K562 (cell line): ENCODE measurements around the gene ZDHHC8. TPM values are rescaled to one million over a fixed set of nuclear protein-coding genes. Genes with fewer than 3 reads are reported as not detected.

Experiments
- ATAC-seq: fragments of 200-7000 bp; cut with Tn5 transposase; 3 replicates; pipeline ENCODE4 v1.9.1; 2020; ENCODE audit warnings: moderate library complexity
- BruUV-seq: library from RNA; stranded (reverse); fragments of 400-500 nt; replicated peaks from 2 replicates; lab custom pipeline; 2021; lab: Mats Ljungman, UMichigan
- CTCF ChIA-PET: fragments of 300-600 bp; formaldehyde crosslinking; extraction: SDS; loops from one replicate; lab custom pipeline; 2021; ENCODE audit warnings: low intra/inter-chr PET ratio; lab: Yijun Ruan, JAX
- POLR2A ChIA-PET: fragments of 300-600, 350-650 bp; sonication (Branson Sonifier 250); formaldehyde crosslinking; extraction: SDS; loops from one replicate; lab custom pipeline; 2021; ENCODE audit warnings: antibody characterized with exemption, inconsistent platforms; lab: Yijun Ruan, JAX
- DNase-seq, 4 experiments: peaks; one replicate each; pipeline versions ENCODE4 v3.0.0 to v3.0.0-alpha.2; 2011 to 2018; ENCODE audit warnings: low spot score in 3 of 4, mixed read lengths in 3 of 4; ENCODE audit errors: extremely low read depth in 1 of 4
- FAIRE-seq: peaks from 2 replicates; lab custom pipeline; 2011; peaks lifted over from hg19 to GRCh38; lab: Jason Lieb, UNC
- H2AFZ ChIP-seq: 2 replicates; pipeline ENCODE4 v1.6.0; 2011; ENCODE audit warnings: low read depth, low read length, control low read depth, inconsistent platforms
- H3K27ac ChIP-seq: fragments of 200-600 bp; 3 replicates; pipeline ENCODE4 v1.8.0; 2011; ENCODE audit warnings: low read depth, mild to moderate bottlenecking, control low read depth, inconsistent platforms, low read length, moderate library complexity, mixed read lengths; ENCODE audit errors: extremely low read depth
- H3K27me3 ChIP-seq, 2 experiments: fragments of 300-600 bp in 1 of 2; 2 replicates in 1 of 2; 3 replicates in 1 of 2; pipeline versions ENCODE4 v1.6.0 to v1.8.0; 2011; ENCODE audit warnings: inconsistent platforms in 2 of 2, low read length in 2 of 2, mild to moderate bottlenecking in 1 of 2, mixed read lengths in 1 of 2, moderate library complexity in 1 of 2; ENCODE audit not compliant: control insufficient read depth in 2 of 2, insufficient read depth in 2 of 2
- H3K36me3 ChIP-seq: fragments of 300-600 bp; 3 replicates; pipeline ENCODE4 v1.8.0; 2011; ENCODE audit warnings: mild to moderate bottlenecking, low read length, inconsistent platforms; ENCODE audit not compliant: control insufficient read depth, insufficient read depth
- H3K4me1 ChIP-seq, 2 experiments: fragments of 200-600 bp in 1 of 2; replicated peaks in 1 of 2; 2 replicates in 1 of 2; 3 replicates in 1 of 2; pipeline versions ENCODE4 v1.5.1 to v1.8.0; 2011; ENCODE audit warnings: inconsistent platforms in 2 of 2, low read length in 2 of 2, mild to moderate bottlenecking in 1 of 2, mixed read lengths in 1 of 2, moderate library complexity in 1 of 2; ENCODE audit not compliant: control insufficient read depth in 2 of 2, insufficient read depth in 2 of 2
- H3K4me2 ChIP-seq: 2 replicates; pipeline ENCODE4 v1.6.1; 2011; ENCODE audit warnings: low read length, control low read depth, inconsistent platforms, mixed read lengths; ENCODE audit not compliant: insufficient read depth
- H3K4me3 ChIP-seq: fragments of 200-600 bp; sonication (generic), shearing (Covaris generic); 2 replicates; pipeline ENCODE4 v1.5.1; 2016; ENCODE audit warnings: control low read depth, inconsistent platforms
- H3K79me2 ChIP-seq: fragments of 200-600 bp; 3 replicates; pipeline ENCODE4 v1.8.0; 2011; ENCODE audit warnings: low read length, inconsistent platforms; ENCODE audit not compliant: control insufficient read depth, insufficient read depth
- H3K9ac ChIP-seq, 2 experiments: 2 replicates each; pipeline versions ENCODE4 v1.6.0 to v1.6.1; 2011; ENCODE audit warnings: low read depth in 2 of 2, low read length in 2 of 2, control low read depth in 1 of 2, inconsistent platforms in 1 of 2, mild to moderate bottlenecking in 1 of 2, mixed read lengths in 1 of 2; ENCODE audit not compliant: insufficient read depth in 1 of 2
- H3K9me1 ChIP-seq: one replicate; pipeline ENCODE4 v1.6.0; 2011; ENCODE audit warnings: inconsistent platforms, mild to moderate bottlenecking, low read length, moderate library complexity; ENCODE audit not compliant: control insufficient read depth, insufficient read depth
- H3K9me3 ChIP-seq: replicated peaks from 2 replicates; pipeline ENCODE4 v1.5.1; 2011; ENCODE audit warnings: low read depth, low read length, inconsistent platforms; ENCODE audit not compliant: control insufficient read depth, insufficient read depth
- H4K20me1 ChIP-seq: replicated peaks from 2 replicates; pipeline ENCODE4 v1.6.1; 2011; ENCODE audit warnings: low read length, inconsistent platforms, mixed read lengths; ENCODE audit not compliant: control insufficient read depth, insufficient read depth
- EGR1 ChIP-seq: fragments of 450-650 bp; conservative IDR thresholded peaks from 2 replicates; pipeline ENCODE4 v1.6.1; 2017; ENCODE audit warnings: mild to moderate bottlenecking
- ELF1 ChIP-seq: fragments of 200-800 bp; sonication (Bioruptor generic); IDR thresholded peaks from 2 replicates; pipeline ENCODE4 v1.6.1; 2016; ENCODE audit warnings: missing genetic modification characterization, missing compliant biosample characterization
- ETV6 ChIP-seq, 3 experiments: fragments of 150-350 bp in 1 of 3; sonication (generic) in 1 of 3; formaldehyde crosslinking in 1 of 3; IDR thresholded peaks; 2 replicates each; pipeline versions ENCODE4 v1.6.1 to v1.8.0; 2014 to 2022; ENCODE audit warnings: borderline replicate concordance in 2 of 3, low read depth in 2 of 3, antibody characterized with exemption in 1 of 3, low read length in 1 of 3, mild to moderate bottlenecking in 1 of 3, missing genetic modification reagents in 1 of 3
- FOXK2 ChIP-seq, 2 experiments: fragments of 450-650 bp; IDR thresholded peaks in 1 of 2; conservative IDR thresholded peaks in 1 of 2; 2 replicates each; pipeline ENCODE4 v1.6.1; 2016; ENCODE audit warnings: low read depth in 2 of 2, mild to moderate bottlenecking in 1 of 2
- NR4A1 ChIP-seq, 2 experiments: fragments of 250-450 bp in 1 of 2; fragments of 450-650 bp in 1 of 2; sonication (Bioruptor Pico) in 1 of 2; IDR thresholded peaks; 2 replicates each; pipeline versions ENCODE4 v1.4.0 to v1.6.1; 2016 to 2020; ENCODE audit warnings: mild to moderate bottlenecking in 2 of 2, missing compliant biosample characterization in 1 of 2, missing genetic modification characterization in 1 of 2, moderate library complexity in 1 of 2
- PPARD ChIP-seq: fragments of 250-450 bp; sonication (Bioruptor Pico); IDR thresholded peaks from 2 replicates; pipeline ENCODE4 v1.8.0; 2022; ENCODE audit warnings: inconsistent platforms, mild to moderate bottlenecking, moderate library complexity
- RBFOX2 ChIP-seq: fragments of 200-400 bp; formaldehyde crosslinking; IDR thresholded peaks from 2 replicates; pipeline ENCODE4 v1.6.1; 2017; ENCODE audit warnings: low read depth, mild to moderate bottlenecking, low read length, moderate library complexity
- SRF ChIP-seq, 2 experiments: fragments of 250-450, 450-650 bp in 1 of 2; sonication (Bioruptor Pico) in 1 of 2; sonication (generic) in 1 of 2; formaldehyde crosslinking; IDR thresholded peaks; 2 replicates each; pipeline versions ENCODE4 v1.5.0 to v1.5.1; 2020 to 2022; ENCODE audit warnings: mild to moderate bottlenecking in 1 of 2, missing genetic modification reagents in 1 of 2
- TAF15 ChIP-seq: fragments of 200-400 bp; formaldehyde crosslinking; IDR thresholded peaks from 2 replicates; pipeline ENCODE4 v1.6.1; 2017; ENCODE audit warnings: mild to moderate bottlenecking, low read depth, low read length, moderate library complexity
- WHSC1 ChIP-seq: IDR thresholded peaks from one replicate; pipeline ENCODE4 v1.6.1; 2012; ENCODE audit warnings: low read length, control low read depth, inconsistent platforms
- ZNF766 ChIP-seq: fragments of 200-800 bp; sonication (Bioruptor generic); conservative IDR thresholded peaks from 2 replicates; pipeline ENCODE4 v1.6.1; 2016; ENCODE audit warnings: missing genetic modification characterization, missing compliant biosample characterization
- WGBS: fragments of 100-300 bp; shearing (Covaris generic); methylation state at CpG from one replicate; pipeline ENCODE4 v1.1.6; 2016; ENCODE audit warnings: low coverage, mixed read lengths; ENCODE audit not compliant: insufficient coverage; ENCODE audit errors: missing lambda C conversion rate; 5-methylcytosine and 5-hydroxymethylcytosine counted together
- in situ Hi-C: fragments of 300-500 bp; cut with MboI; formaldehyde crosslinking; loops from 4 replicates; pipeline ENCODE4 v1.15.0; 2018; ENCODE audit warnings: inconsistent platforms, mixed read lengths
- intact Hi-C: fragments of 100-400 bp; cut with micrococcal nuclease; formaldehyde crosslinking; loops from 2 replicates; pipeline ENCODE4 v1.14.2; 2022
- polyA plus RNA-seq, 8 experiments: library from polyadenylated mRNA; depleted of rRNA in 4 of 8; stranded (reverse) in 5 of 8; unstranded in 3 of 8; fragments of >200 nt; fragmentation: Nextera tagmentation in 2 of 8; fragmentation: Illumina TruSeq in 1 of 8; extraction: Ambion mirVana in 2 of 8; extraction: Trizol in 1 of 8; gene quantifications; 2 replicates each; pipeline versions ENCODE4 v1.2.1 to v1.2.3, GENCODE V29; 2011 to 2014; ENCODE audit warnings: inconsistent platforms in 1 of 8, missing spikeins in 1 of 8
- total RNA-seq, 7 experiments: library from RNA; depleted of rRNA in 6 of 7; stranded (reverse); fragments of >200 nt in 6 of 7; fragmentation: Illumina TruSeq in 2 of 7; extraction: Trizol in 2 of 7; gene quantifications; 2 replicates each; pipeline versions ENCODE4 v1.2.1 to v1.2.3, GENCODE V29; 2011 to 2021; ENCODE audit warnings: low replicate concordance in 1 of 7
- TF ChIP-seq, protein P1 (sequence below), 2 experiments: IDR thresholded peaks; 2 replicates each; pipeline ENCODE4 v1.6.1; 2011; ENCODE audit warnings: borderline replicate concordance in 1 of 2, control low read depth in 1 of 2, low read depth in 1 of 2, low read length in 1 of 2, mild to moderate bottlenecking in 1 of 2, mixed read lengths in 1 of 2, moderate library complexity in 1 of 2; ENCODE audit not compliant: insufficient read depth in 1 of 2, insufficient read length in 1 of 2, poor library complexity in 1 of 2, severe bottlenecking in 1 of 2; ENCODE audit errors: extremely low read depth in 1 of 2
- TF ChIP-seq, protein P2 (sequence below): fragments of 200-400 bp; formaldehyde crosslinking; IDR thresholded peaks from 2 replicates; pipeline ENCODE4 v1.6.1; 2017; ENCODE audit warnings: mild to moderate bottlenecking, low read depth, low read length, moderate library complexity

ZDHHC8 gene
- total and polyA plus RNA-seq, 9 of the 15 experiments (the other 6 are each of a cell fraction or from before 2014, with no cell fraction given) = 0.04 to 109 (median 16.4) TPM

DNA sequence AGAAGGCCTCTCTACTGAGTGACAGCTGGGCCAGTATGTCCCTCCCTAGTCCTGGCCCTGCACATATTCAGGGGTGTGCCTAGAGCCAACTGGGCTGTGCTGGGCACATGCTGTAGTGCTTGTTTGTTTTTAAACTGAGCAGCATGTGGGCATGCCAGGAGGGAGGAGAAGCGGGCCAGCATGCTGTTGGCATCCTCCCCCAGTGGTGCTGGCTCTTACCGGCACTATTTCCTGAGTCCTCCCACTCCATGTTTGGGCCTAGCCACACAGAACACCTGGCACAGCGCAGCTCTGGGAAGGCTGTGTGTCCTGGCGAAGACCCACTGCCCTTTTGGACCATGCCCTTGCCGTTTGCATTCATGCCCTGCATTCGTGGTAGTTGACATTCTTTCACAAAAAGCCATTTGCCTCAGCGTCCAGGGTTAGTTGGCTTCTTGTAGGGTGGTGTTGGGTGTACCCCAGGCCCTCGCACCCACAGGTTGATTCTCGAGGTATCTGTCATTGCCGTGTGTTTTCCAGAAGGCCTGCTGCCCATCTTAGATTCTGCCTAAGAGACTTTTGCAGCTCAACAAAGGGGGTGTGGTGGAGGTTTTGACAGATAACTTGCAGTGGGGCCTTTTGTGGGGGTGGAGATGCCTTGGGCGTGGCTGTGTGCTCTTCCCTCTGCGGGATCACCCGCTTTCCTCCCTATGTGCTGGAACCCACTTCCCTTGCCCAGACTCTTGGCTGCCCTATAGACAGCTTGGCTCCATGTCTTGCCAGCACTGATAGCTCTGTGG, 38.0 kb upstream of the ZDHHC8 start (continued):
- TF ChIP-seq EGR1 (peak; percentile 42), ETV6 (IDR thresholded peaks at IDR 0.05; ENCODE audit: borderline replicate concordance in 1 of 2, low read depth in 2 of 2, low read length in 1 of 2) (no peak), ETV6 (CRISPR knock-in tag; IDR thresholded peaks at IDR 0.05; ENCODE audit: borderline replicate concordance) (no peak)

DNA sequence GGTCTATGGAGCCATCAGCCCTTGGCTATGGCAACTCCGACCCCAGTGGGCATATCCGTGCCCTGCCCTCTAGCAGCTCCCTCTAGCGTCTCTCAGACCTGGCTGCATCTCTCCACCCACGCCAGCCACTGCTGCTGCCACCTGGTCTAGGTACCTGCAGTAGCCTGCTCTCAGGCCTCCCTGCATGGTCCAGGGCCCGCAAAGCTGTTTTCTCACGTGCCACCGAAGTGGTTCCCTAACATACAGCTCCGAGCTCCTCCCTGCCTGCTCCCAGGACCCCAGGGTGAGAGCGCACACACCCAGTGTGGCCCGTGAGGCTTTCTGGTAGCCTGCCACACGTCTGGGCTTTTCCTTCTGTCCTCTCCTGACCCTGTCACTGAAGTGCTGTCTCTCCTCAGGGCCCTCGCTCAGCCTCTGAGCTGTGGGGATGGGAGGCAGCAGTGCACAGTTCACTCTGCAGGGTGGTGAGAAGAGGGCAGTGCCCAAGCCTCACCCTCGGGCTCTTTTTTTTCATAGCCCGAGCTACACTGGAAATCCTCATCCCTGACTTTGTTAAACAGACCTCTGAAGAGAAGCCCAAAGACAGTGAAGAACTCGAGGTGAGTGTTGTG, 37.3 kb upstream of the ZDHHC8 start:
- H3K4me1 ChIP-seq = peaks cover 0 to 7% of the 10 kb centered on the region in 2 experiments; a peak in 1 of 5 replicates
- H3K9ac ChIP-seq = no peak overlapping the region; a peak in 1 of 4 replicates
- H2AFZ ChIP-seq = no peak overlapping the region
- no peaks in the 10 kb centered on the region for H3K9me1 ChIP-seq
- WGBS = 98% methylated on average over 15 of the region's 15 CpGs
- no peak; the same call in 1 of the 3 replicates for ATAC-seq
- no peaks in the 10 kb centered on the region; the same call in 1 of the 2 replicates for H3K9me3 ChIP-seq
- H3K79me2 ChIP-seq = peaks cover 64% of the 10 kb centered on the region
- no peak for DNase-seq
- ChIA-PET CTCF (interaction anchor here (0.5 kb wide), 1 partner anchor 52 kb away, joined by 3 read pairs; no protein-coding TSS in a partner anchor), POLR2A (interaction anchor here (1.0 to 19.4 kb wide), 6 partner anchors 11 to 44 kb away, joined by 3 to 513 read pairs (median 4); partner anchors contain the start of genes DGCR8, RANBP1 and TRMT2A)
- no TSS peak for BruUV-seq
- peaks cover 16% of the 10 kb centered on the region; the same call in 1 of the 2 replicates for H4K20me1 ChIP-seq
- no peak for FAIRE-seq
- H3K4me2 ChIP-seq = no peak overlapping the region
- peaks cover 98% of the 10 kb centered on the region for H3K36me3 ChIP-seq
- intact Hi-C loops (no loop called here), in situ Hi-C loops (no loop called here)
- H3K27ac ChIP-seq = no peak overlapping the region
- H3K27me3 ChIP-seq = no peaks in the 10 kb centered on the region
- H3K4me3 ChIP-seq = no peak overlapping the region
- TF ChIP-seq SRF (CRISPR knock-in tag; IDR thresholded peaks at IDR 0.05) = 0 out of 4 replicates have a peak, but pooled peaks of 1 of the 2 experiments have one; percentile 62
- no peak for TF ChIP-seq FOXK2 (conservative IDR thresholded peaks at IDR 0.05 in 1 of 2, IDR thresholded peaks at IDR 0.05 in 1 of 2; ENCODE audit: low read depth in 2 of 2)
- peak; percentile 45 for TF ChIP-seq RBFOX2
- TF ChIP-seq ZNF766 (CRISPR knock-in tag) = no peak
- no peak for TF ChIP-seq ELF1 (tag)
- TF ChIP-seq EGR1 = no peak
- TF ChIP-seq TAF15 = no peak
- peak; percentile 35 for TF ChIP-seq WHSC1
- 0 out of 2 replicates have a peak, but pooled peaks have one; percentile 53 for TF ChIP-seq NR4A1 (CRISPR knock-in tag; IDR thresholded peaks at IDR 0.05)
- TF ChIP-seq NR4A1 (tag; IDR thresholded peaks at IDR 0.05) = no peak
- TF ChIP-seq, protein P1, sequence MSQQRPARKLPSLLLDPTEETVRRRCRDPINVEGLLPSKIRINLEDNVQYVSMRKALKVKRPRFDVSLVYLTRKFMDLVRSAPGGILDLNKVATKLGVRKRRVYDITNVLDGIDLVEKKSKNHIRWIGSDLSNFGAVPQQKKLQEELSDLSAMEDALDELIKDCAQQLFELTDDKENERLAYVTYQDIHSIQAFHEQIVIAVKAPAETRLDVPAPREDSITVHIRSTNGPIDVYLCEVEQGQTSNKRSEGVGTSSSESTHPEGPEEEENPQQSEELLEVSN (IDR thresholded peaks at IDR 0.05; ENCODE audit: borderline replicate concordance in 1 of 2, extremely low read depth in 1 of 2, insufficient read depth in 1 of 2, insufficient read length in 1 of 2, low read depth in 1 of 2, low read length in 1 of 2, poor library complexity in 1 of 2, severe bottlenecking in 1 of 2) = no peak
- TF ChIP-seq PPARD (CRISPR knock-in tag) = no peak
- TF ChIP-seq, protein P2, sequence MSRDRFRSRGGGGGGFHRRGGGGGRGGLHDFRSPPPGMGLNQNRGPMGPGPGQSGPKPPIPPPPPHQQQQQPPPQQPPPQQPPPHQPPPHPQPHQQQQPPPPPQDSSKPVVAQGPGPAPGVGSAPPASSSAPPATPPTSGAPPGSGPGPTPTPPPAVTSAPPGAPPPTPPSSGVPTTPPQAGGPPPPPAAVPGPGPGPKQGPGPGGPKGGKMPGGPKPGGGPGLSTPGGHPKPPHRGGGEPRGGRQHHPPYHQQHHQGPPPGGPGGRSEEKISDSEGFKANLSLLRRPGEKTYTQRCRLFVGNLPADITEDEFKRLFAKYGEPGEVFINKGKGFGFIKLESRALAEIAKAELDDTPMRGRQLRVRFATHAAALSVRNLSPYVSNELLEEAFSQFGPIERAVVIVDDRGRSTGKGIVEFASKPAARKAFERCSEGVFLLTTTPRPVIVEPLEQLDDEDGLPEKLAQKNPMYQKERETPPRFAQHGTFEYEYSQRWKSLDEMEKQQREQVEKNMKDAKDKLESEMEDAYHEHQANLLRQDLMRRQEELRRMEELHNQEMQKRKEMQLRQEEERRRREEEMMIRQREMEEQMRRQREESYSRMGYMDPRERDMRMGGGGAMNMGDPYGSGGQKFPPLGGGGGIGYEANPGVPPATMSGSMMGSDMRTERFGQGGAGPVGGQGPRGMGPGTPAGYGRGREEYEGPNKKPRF = no peak
